Adipose tissue (tissue), 3 donors: ENCODE measurements around the gene SPATA45. TPM values are rescaled to one million over a fixed set of nuclear protein-coding genes. Genes with fewer than 3 reads are reported as not detected.
"Not testable (repeated sequence)": the region's sequence is repeated elsewhere in the genome, so short reads cannot be mapped to it uniquely, and the experiment has no call there.

Source experiments
- H3K27ac ChIP-seq: one replicate; pipeline ENCODE4 v1.5.1; 2013; ENCODE audit warnings: low read depth, low read length
- WGBS, 3 donors: extraction: QIAGEN DNeasy Blood & Tissue Kit; methylation state at CpG; one replicate each; pipeline ENCODE4 v1.1.7; 2013; 5-methylcytosine and 5-hydroxymethylcytosine counted together
- polyA plus RNA-seq, 3 donors: library from polyadenylated mRNA; stranded (reverse); fragments of 200-250 nt; gene quantifications; one replicate each; pipeline ENCODE4 v1.2.3, GENCODE V29; 2013
- donor health status: healthy with polysubstance abuse.
- donor health status: Bipolar disorder and iron deficiency.
- donor health status: healthy.

SPATA45 gene
- polyA plus RNA-seq, 3 donors = not detected

DNA sequence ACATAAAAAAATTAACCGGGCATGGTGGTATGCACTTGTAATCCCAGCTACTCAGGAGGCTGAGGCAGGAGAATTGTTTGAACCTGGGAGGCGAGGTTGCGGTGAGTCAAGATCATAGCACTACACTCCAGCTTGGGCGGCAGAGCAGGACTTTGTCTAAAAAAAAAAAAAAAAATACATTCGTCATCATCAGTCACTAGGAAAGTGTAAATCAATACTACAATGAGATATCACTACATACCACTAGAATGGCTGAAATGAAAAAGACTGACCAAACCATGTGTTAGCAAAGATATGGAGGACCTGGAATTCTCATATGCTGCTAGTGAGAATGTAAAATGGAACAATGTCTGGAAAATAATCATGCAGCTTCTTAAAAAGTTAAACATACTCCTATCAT lies 9.3 kb downstream of the SPATA45 start:
- no peak overlapping the region for H3K27ac ChIP-seq
- WGBS, 3 donors = 70 to 93% (median 90%) methylated on average over 5 of the region's 5 CpGs

DNA sequence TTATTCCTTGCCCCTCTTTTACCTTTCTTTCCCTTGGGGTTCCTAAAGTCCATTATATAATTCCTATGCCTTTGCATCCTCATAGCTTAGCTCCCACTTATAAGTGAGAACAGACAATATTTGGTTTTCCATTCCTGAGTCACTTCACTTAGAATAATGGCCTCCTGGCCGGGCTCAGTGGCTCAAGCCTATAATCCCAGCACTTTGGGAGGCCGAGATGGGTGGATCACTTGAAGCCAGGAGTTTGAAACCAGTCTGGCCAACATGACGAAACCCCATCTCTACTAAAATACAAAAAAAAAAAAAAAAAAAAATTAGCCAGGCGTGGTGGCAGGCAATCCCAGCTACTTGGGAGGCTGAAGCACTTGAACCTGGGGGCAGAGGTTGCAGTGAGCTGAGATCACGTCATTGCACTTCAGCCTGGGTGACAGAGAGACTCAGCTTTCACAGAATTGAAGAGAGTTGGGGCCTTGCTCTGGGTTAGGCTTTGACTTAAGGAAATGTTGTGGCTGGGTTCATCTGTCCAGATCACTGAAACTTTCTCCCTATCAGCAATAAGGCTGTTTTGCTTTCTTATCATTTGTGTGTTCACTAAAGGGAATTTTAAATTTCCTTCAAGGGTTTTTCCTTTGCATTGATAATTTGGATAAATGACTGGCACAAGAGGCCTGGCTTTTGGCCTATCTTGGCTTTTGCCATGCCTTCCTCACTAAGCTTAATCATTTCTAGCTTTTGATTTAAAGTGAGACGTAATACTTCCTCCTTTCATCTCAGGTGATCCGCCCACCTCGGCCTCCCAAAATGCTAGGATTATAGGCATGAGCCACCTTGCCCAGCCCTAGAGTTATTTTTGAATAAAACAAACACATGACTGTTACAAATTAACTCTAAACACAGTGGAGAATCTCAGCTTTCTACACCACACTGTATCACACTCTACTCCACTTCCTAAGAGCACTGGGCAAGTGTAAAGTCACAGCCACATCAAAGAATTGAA lies 13.9 kb downstream of the SPATA45 start:
- H3K27ac ChIP-seq = not testable (repeated sequence)
- WGBS, 3 donors = 47 to 86% (median 80%) methylated on average over 7 to 8 of the region's 8 CpGs

DNA sequence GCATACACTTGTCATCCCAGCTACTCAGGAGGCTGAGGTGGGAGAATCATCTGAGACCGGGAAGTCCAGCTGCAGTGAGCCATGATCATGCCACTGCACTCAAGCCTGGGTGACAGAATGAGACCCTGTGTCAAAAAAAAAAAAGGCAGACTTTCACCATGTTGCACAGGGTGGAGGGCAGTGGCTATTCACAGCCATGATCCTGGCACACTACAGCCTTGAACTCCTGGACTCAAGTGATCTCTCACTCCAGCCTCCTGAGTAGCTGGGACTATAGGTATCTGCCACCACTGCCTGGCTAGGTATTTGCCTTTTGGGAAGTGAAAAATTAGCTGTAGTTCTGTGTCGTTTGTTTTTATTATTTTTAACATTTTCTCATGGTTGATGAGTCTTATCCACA lies 19.1 kb downstream of the SPATA45 start:
- 78 to 82% (median 81%) methylated on average over 2 of the region's 2 CpGs for WGBS, 3 donors
- H3K27ac ChIP-seq = no peak overlapping the region

DNA sequence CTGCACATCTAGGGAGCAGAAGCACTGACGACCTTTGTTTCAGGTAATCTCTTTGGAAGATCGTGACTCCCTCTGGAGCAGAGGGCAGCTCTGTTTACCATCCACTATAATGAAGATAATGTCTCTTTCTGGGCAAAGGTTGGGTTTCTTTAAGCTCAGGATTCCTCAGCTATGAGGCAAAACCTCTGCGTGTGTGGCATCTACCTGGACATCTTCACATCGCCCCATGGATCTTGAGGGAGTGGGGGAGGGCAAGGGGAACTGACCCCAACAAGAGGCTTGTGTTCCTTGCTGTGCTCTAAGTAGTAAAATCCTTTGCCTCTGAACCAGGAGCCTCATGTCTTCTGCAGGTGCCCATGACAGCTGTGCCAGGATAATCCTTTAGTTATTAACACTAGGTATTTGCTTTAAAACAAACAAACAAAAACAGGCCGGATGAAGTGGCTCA lies 19.6 kb downstream of the SPATA45 start:
- no peak overlapping the region for H3K27ac ChIP-seq
- 50 to 85% (median 77%) methylated on average over 5 of the region's 5 CpGs for WGBS, 3 donors

DNA sequence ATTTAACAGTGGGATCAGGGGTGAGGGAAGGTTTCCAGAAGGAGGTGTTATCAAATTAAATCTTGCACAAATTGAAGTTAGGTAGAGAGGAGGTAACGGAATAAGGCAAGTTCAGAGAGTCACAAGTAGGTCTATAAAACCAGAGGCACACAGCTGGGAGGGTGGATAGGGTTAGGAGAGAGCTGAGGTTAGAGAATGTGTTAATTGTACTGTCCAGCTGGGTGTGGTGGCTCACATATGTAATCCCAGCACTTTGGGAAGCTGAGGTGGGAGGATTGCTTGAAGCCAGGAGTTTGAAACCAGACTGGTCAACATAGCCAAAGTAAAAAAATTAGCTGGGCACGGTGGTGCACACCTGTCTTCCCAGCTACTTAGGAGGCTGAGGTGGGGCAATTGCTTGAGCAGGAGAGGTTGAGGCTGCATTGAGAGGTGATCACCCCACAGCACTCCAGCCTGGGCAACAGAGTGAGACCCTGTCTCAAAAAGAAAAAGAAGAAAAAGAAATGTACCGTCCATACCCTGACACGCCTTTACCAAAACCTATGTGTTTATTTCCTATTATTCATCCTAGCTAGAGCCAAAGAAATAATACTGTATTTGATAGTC lies 20.2 kb downstream of the SPATA45 start:
- WGBS, 3 donors = 95 to 96% (median 95%) methylated on average over 4 of the region's 4 CpGs
- H3K27ac ChIP-seq = no peak overlapping the region

DNA sequence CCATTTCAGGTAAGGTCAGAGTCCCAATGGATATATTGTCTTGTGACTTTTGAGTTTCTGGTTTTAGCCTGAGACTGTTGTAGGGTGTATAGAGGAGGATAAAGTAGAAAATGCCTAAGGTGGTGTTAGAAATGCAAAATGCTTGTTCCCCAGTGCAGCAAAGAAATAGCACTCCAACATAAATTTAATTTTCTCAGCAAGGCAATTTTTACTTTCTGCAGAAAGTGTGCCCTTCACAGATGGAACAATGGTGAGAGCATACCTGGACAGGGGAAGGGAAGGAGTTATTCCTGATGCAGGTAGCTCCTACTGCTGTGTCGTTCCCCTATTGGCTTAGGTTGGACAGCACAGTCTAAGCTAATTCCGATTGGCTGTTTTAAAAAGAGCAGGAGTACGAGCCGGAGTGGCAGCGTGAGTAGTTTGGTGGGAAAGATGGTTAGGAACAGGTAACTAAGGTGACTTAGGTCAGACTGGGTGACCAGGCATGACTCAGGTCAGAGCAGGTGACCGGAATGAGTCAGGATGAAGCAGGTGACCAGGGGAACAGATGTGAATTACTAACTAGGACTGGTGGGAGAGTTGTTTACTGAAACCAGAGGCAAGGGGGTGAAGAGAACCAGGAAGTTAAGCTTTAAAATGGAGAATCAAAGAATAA lies 21.5 kb downstream of the SPATA45 start:
- no peak overlapping the region for H3K27ac ChIP-seq
- 95 to 96% (median 95%) methylated on average over 6 of the region's 6 CpGs for WGBS, 3 donors

DNA sequence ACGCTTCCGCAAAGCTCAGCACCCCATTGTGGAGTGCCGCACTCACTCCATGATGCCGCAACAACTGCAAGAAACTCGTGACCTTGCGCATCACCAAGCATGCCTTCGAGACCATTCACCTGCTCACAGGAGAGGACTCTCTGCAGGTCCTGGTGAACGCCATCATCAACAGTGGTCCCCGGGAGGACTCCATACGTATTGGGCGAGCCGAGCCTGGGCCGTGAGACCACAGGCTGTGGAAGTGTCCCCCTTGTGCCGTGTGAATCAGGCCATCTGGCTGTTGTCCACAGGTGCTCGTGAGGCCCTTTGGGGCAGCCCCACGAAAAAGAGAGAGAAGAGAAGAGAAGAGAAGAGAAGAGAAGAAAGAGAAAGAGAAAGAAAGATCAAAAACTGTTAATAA lies 23.2 kb downstream of the SPATA45 start:
- WGBS, 3 donors = 96 to 97% (median 97%) methylated on average over 16 of the region's 16 CpGs
- H3K27ac ChIP-seq = no peak overlapping the region

DNA sequence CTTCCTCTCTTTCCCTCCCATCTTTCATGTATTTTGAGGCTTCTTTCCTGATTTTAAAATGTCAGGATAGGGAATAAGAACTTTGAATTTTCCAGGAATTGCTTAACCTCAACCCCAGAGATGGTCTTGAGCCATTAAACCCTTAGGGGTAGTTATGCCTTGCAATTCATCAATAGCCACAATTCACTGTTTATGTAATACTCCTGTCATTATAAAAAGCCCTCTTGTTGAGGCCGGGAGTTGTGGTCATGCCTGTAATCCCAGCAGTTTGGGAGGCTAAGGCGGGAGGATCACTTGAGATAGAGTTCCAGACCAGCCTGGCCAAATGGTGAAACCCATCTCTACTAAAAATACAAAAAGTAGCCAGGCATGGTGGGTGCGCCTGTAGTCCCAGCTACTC lies 24.5 kb downstream of the SPATA45 start:
- WGBS, 3 donors = 93 to 97% (median 95%) methylated on average over 3 of the region's 3 CpGs
- H3K27ac ChIP-seq = no peak overlapping the region

DNA sequence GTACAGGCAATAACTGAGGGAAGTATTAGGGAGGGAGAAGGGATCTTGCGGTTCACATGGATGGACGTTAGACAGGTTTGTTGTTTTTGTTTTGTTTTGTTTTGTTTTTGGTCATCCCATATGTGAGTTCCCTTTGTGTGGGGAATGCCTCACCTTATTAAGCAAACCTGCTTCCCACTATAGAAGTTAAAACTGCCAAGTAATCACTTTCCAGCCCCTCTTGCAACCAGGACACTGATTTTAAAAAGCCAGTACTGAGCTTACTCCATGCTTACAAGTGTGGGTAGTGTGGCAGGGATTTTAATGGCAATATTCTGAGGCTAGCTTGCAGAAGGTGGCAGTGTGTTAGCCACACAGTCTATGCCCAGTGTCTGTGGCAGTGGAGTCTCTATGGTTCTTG lies 26.5 kb downstream of the SPATA45 start:
- H3K27ac ChIP-seq = no peak overlapping the region
- 74 to 86% (median 77%) methylated on average over 2 of the region's 2 CpGs for WGBS, 3 donors

DNA sequence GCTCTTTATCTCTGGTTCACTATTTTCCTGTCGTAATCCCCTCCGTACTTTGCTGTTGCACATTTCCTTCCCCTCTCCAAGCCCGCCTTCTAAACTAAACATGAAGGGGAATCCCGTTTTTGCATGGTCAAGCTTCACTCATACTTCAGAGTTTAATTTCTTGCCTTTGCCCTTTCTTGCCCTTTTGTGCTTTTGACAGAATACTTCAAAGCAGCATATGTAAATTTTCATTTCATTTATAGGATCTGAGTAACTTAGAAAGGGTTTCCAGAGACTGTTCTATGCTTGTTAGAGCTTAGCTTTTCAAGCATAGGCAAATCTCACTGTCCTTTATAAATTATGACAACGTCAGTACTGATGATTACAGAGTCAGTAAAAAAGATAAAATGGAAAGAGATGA lies 27.7 kb downstream of the SPATA45 start:
- WGBS, 3 donors = 25 to 45% (median 32%) methylated on average over 5 of the region's 5 CpGs
- no peak overlapping the region for H3K27ac ChIP-seq

DNA sequence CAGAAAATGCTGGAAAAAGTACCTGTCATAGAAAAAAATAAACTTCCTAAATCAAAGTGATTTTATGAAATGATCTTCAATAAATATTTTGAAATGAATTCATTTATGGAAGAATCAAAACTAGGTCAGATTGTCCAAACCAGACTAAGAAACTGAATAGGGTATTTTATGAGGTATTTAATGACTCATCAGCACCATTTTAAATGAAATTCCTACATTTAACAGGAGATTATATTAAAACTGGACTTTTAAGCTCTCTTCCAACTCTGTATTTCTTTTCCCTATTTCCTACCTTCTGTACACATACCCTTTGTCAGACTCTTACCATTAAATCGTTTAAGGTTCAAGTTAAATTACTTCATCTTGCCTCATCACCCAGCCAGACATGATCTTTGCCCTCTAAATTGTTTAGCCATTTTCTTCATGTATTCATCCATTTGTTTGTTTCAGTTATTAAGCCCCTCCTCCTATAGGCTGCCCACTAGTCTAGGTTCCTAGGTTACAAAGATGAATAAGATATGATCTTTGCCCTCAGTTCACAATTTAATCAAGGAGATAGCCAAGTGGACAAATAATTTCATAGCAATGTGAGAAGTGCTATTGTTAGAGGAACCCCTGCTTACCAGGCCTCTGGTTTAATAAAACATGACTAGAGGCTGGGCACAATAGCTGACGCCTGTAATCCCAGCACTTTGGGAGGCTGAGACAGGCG lies 30.7 kb downstream of the SPATA45 start:
- WGBS, 3 donors = 73 to 86% (median 86%) methylated on average over 3 of the region's 3 CpGs

DNA sequence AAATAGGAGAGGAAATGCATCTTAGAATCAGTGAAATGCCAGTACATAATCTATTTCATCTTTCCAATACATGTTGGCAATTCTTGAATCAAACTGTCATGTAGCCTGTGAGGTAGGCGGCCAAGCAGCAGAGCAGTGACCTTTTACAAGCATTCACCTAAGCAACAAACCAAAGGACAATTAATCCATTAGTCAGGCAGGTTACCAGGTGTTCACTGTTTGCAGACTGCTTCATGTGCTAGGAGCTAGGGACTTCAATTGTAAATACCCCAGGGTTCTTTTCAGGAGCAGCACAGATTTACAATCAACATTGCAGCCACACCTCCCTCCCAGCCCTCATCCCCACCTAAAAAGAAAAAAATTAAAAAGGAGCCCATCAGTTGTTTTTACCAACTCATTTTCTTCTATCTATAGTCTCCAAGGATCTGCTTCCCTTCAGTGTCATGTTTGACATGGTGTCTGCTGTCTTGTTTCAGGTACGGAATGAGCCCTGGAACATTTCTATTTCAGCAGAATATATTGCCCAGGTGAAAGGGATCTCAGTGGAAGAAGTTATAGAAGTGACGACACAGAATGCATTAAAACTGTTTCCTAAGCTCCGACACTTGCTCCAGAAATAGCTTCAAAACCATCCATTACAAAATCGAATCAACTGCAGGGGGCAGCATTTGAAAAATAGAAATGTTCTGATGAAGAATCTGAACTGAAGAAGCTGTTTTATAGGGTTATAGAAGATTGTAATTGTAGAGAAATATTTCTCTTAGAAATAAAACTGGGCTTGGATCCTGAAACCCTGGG lies 32.7 kb downstream of the SPATA45 start:
- 43 to 57% (median 50%) methylated on average over 5 of the region's 5 CpGs for WGBS, 3 donors
- no peak overlapping the region for H3K27ac ChIP-seq

More for the DNA sequence above, 30.7 kb downstream of the SPATA45 start:
- no peak overlapping the region for H3K27ac ChIP-seq

DNA sequence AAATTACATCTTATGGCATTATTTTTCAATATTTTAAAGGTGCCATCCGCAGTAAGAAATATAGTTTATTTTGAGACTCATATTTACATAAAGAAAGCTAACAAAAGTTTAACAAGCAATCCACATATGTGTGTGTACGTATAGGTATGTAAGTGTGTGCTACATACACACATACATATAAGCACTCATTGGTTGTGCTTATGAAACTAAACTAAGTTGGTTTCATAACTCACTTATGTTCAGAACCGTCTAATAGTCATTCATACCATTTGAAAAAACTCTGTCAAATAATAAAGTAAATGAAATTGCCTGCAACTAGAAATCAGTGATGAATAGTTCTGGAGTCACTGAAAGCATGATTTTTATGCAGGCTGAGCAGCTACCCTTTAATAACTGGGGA lies 41.7 kb downstream of the SPATA45 start:
- 87 to 90% (median 87%) methylated on average over 3 of the region's 3 CpGs for WGBS, 3 donors

DNA sequence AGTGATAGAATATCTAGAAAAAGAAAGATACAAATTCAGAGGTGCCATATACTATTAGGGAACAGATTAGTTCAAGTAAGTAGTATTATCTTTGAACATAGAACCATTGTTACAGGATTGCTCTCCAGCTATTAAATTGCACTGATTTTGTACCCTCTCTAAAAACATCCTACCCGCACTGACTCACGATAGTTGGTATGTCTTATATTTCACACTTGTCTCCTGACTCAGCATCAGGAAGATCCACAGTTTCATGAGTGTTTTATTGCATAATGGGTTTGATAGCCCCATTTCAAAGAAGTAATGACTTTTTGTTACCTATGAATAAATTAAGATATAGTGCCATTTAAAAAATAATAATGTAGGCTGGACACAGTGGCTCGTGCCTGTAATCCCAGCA lies 49.8 kb downstream of the SPATA45 start:
- H3K27ac ChIP-seq = no peak overlapping the region
- whole genome bisulfite sequencing, 3 donors = 93 to 98% (median 97%) methylated on average over 3 of the region's 3 CpGs

More for the DNA sequence above, 41.7 kb downstream of the SPATA45 start:
- no peak overlapping the region for H3K27ac ChIP-seq

DNA sequence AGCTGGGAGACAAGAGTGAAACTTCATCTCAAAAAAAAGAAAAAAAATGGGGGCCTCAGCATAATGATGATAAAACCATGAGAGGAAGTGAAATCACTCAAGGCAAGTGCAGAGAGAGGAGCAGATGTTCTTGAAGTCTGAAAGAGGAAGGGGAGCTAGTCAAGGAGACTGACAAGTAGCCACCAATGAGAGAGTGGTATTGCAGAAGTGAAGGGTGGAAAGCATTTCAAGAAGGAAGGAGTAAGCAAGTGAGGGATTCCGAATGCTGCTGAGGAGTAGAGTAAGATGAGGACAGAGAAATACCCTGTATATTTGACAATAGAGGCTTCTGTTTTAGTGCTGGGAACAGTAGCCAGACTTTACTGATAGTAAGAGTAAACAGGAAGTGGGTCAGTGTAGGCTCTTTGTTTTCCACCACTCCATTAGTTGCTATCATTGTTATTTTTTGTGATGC lies 52.9 kb downstream of the SPATA45 start:
- 51 to 63% (median 52%) methylated on average over 1 of the region's 1 CpG for WGBS, 3 donors
- no peak overlapping the region for H3K27ac ChIP-seq

DNA sequence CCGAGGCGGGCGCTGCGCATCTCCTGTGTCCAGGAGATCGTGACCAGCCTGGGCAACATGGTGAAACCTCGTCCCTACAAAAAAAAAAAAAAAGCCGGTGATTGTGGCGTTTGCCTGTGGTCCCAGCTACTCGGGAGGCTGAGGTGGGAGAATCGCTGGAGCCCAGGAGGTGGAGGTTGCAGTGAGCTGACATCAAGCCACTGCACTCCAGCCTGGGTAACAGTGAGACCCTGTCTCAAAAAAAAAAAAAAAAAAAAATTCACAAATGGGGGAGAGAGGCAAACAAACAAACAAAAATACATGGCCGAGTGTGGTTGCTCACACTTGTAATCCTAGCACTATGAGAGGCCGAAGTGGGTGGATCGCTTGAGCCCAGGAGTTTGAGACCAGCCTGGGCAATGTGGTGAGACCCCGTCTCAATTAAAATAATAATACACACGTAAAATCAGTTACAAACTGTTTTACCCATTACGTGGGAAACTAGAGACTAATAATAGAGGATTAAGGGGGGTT lies 55.0 kb downstream of the SPATA45 start:
- 18 to 21% (median 18%) methylated on average over 16 of the region's 16 CpGs for WGBS, 3 donors
- H3K27ac ChIP-seq = no peak overlapping the region

DNA sequence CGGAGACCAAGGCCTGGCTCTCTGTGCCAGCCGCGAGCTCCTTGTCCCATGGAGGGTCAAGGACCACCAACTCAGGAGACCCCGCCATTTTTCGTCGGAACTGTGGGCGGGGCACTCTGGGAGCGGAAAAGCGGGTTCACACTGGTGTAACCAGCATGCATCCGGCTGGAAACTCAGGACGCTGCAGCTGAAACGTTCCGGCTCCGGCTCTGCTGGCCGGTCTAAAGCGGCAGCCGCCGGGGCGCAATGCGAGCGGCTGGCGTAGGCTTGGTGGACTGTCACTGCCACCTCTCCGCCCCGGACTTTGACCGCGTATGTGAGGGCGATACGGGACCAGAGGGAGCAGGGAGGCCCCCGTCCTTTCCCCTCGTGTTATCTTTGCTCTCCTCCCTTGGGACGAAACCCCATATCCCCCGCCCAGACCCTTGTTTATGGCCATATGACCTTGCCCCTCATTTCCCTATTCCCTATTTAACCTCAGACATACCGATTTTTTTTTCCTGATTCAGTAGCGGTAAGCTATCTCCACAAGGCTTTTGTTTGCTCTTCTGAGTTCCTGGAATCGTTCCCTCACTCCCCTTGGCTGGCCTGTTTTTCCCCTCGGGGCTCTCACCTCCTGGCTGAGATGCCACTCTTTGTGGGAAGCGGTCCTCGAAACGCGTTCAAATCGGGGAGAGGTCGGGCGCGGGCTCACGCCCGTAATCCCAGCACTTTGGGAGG lies 55.6 kb downstream of the SPATA45 start, which contains the start of the genes NSL1 and TATDN3:
Gene NSL1, minus strand, starts transcription at position 102 of the 720 bp plus-strand sequence. Its CDS starts 14 bp downstream, at position 88.
Gene TATDN3, plus strand, starts transcription at position 219 of the 720 bp plus-strand sequence. Its CDS starts 28 bp downstream, at position 247.
- WGBS, 3 donors = 0 to 1% (median 0%) methylated on average over 38 to 46 of the region's 46 CpGs
- H3K27ac ChIP-seq = no peak within 1 kb of the TSS
